ENCODE results near the gene NOA1. TPM values are rescaled to one million over a fixed set of nuclear protein-coding genes. Genes with fewer than 3 reads are reported as not detected.

Gene NOA1
- total and polyA plus RNA-seq, 12 donors, result 3.5 to 30.0 (median 15.3) TPM

DNA sequence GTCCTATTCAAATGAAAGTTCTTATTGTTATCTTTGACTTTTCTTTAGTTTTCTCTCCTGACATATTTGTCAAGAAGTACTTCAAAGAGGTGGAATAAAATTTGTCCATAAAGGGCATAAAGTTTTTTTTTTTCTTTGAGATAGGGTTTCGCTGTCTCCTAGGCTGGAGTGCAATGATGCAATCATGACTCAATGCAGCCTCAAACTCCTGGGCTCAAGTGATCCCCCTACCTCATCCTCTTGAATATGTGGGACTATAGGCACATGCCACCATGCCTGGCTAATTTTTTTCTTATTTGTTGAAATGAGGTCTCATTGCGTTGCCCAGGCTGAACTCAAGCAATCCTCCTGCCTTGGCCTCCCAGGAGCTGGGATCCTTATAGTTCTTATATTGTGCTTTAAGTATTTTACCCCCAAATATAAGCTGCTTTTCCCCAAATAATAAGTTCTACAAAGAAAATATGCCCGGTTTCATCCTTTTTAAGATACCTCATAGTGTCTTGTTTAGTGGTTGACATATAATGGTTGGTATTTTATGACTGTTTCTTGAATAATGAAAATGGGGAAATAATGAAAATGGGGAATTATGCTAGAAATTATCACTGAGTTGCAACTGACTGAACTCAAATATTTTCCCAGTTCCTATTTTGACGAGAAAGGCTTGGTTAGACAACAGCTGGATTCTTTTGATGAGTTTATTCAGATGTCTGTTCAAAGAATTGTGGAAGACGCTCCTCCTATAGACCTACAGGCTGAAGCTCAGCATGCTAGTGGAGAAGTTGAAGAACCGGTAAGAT lies 12.9 kb upstream of the NOA1 start:
- TF ChIP-seq, protein P1, sequence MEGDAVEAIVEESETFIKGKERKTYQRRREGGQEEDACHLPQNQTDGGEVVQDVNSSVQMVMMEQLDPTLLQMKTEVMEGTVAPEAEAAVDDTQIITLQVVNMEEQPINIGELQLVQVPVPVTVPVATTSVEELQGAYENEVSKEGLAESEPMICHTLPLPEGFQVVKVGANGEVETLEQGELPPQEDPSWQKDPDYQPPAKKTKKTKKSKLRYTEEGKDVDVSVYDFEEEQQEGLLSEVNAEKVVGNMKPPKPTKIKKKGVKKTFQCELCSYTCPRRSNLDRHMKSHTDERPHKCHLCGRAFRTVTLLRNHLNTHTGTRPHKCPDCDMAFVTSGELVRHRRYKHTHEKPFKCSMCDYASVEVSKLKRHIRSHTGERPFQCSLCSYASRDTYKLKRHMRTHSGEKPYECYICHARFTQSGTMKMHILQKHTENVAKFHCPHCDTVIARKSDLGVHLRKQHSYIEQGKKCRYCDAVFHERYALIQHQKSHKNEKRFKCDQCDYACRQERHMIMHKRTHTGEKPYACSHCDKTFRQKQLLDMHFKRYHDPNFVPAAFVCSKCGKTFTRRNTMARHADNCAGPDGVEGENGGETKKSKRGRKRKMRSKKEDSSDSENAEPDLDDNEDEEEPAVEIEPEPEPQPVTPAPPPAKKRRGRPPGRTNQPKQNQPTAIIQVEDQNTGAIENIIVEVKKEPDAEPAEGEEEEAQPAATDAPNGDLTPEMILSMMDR (IDR thresholded peaks at IDR 0.05), result no peak
- no peak for TF ChIP-seq POLR2A (IDR thresholded peaks at IDR 0.05)
- peaks cover 8 to 13% of the 10 kb centered on the region in 2 donors for H3K4me1 ChIP-seq (replicated peaks in 1 of 2)
- DNase-seq, result no peak
- peaks cover 0 to 54% of the 10 kb centered on the region in 2 donors for H3K36me3 ChIP-seq (replicated peaks in 1 of 2)
- H3K27ac ChIP-seq, result no peak overlapping the region
- no peaks in the 10 kb centered on the region for H3K9me3 ChIP-seq (replicated peaks in 1 of 3)
- no peaks in the 10 kb centered on the region for H3K27me3 ChIP-seq
- WGBS, 4 donors, result 86 to 93% (median 88%) methylated on average over 6 of the region's 6 CpGs
- no peak overlapping the region for H3K4me3 ChIP-seq
- intact Hi-C loops (cut with DNase I), result no loop called here

DNA sequence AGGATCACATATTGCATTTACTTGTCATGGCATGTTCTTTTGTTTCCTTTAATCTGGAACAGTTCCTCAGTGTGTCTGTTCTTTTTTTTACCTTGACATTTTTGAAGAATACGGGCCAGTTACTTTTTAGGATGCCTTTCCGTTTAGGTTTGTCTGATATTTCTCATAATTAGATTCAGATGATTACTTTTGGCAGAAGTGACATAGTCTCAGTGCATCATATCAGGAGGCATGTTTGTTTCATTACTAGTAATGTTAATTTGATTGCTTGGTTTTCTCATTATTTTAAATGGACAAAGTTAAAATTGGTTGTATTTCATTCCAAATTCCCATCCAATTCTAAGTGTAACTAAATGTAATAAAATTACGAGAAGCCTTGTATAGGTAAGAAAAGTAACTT lies 9.5 kb upstream of the NOA1 start:
- 77 to 86% (median 81%) methylated on average over 3 of the region's 3 CpGs for WGBS, 4 donors
- no peaks in the 10 kb centered on the region for H3K27me3 ChIP-seq
- no peak overlapping the region for H3K4me3 ChIP-seq
- H3K9me3 ChIP-seq (replicated peaks in 1 of 3), result no peaks in the 10 kb centered on the region
- H3K27ac ChIP-seq, result no peak overlapping the region
- H3K4me1 ChIP-seq (replicated peaks in 1 of 2), result peaks cover 6 to 12% of the 10 kb centered on the region in 2 donors
- no peak for DNase-seq
- no peak for TF ChIP-seq POLR2A (IDR thresholded peaks at IDR 0.05)
- TF ChIP-seq, protein P1 (IDR thresholded peaks at IDR 0.05), result no peak
- peaks cover 0 to 42% of the 10 kb centered on the region in 2 donors for H3K36me3 ChIP-seq (replicated peaks in 1 of 2)
- intact Hi-C loops (cut with DNase I), result no loop called here

DNA sequence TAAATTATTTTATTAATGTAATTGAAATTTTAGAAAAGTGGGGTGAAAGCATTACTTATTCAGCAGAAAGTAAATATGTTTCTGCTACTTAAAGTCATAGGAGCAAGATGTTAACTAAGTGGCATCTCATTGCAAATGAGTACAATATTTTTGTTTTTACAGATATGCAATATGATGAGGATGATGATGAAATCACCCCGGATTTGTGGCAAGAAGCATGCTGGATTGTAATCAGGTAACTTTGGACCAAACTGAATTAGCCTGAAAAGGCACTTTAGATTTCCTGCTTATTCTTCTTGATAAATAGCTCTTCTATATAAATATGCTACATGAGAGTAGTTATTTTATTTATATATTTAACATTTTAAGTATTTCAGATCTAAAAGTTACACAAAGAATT lies 8.8 kb upstream of the NOA1 start:
- intact Hi-C loops (cut with DNase I), result no loop called here
- TF ChIP-seq, protein P1 (IDR thresholded peaks at IDR 0.05), result no peak
- TF ChIP-seq POLR2A (IDR thresholded peaks at IDR 0.05), result no peak
- WGBS, 4 donors, result 66 to 80% (median 75%) methylated on average over 1 of the region's 1 CpG

DNA sequence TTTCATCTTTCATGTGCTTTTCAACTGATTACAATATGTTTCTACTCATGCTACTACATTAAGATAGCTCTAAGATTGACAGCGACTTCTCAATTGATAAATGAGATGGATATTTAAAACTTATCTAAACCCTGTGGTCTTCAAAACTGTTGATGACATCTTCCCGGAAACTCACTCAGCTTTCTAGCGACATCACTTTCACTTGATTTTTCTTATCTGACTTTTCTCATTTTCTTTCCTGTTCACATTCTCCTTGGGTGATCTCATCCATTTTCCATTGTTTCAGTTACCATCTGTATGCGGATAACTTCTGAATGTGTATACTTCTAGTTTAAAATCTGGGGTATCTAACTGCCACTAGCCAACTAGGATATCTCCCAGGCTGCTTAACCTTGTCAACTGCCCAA lies 4.4 kb upstream of the NOA1 start:
- no peak for DNase-seq
- Histone ChIP-seq H3K27me3 (no peaks in the 10 kb centered on the region), H3K4me1 (replicated peaks in 1 of 2) (peaks cover 19 to 36% of the 10 kb centered on the region in 2 donors), H3K4me3 (no peak overlapping the region), H3K9me3 (replicated peaks in 1 of 3) (no peaks in the 10 kb centered on the region), H3K27ac (peak overlapping the region in 1 of 5 donors; percentile 50), H3K36me3 (replicated peaks in 1 of 2) (peaks cover 0 to 12% of the 10 kb centered on the region in 2 donors)
- 55 to 65% (median 59%) methylated on average over 4 of the region's 4 CpGs for WGBS, 4 donors
- no peak for TF ChIP-seq POLR2A (IDR thresholded peaks at IDR 0.05)
- intact Hi-C loops (cut with DNase I), result no loop called here

More for the DNA sequence above, 8.8 kb upstream of the NOA1 start:
- no peaks in the 10 kb centered on the region for H3K27me3 ChIP-seq
- no peak for DNase-seq
- H3K4me1 ChIP-seq (replicated peaks in 1 of 2), result peaks cover 6 to 20% of the 10 kb centered on the region in 2 donors
- H3K4me3 ChIP-seq, result no peak overlapping the region
- H3K9me3 ChIP-seq (replicated peaks in 1 of 3), result no peaks in the 10 kb centered on the region
- H3K27ac ChIP-seq, result no peak overlapping the region
- H3K36me3 ChIP-seq (replicated peaks in 1 of 2), result peaks cover 0 to 35% of the 10 kb centered on the region in 2 donors
